ENCODE measurements around the gene HP1BP3.

DNA sequence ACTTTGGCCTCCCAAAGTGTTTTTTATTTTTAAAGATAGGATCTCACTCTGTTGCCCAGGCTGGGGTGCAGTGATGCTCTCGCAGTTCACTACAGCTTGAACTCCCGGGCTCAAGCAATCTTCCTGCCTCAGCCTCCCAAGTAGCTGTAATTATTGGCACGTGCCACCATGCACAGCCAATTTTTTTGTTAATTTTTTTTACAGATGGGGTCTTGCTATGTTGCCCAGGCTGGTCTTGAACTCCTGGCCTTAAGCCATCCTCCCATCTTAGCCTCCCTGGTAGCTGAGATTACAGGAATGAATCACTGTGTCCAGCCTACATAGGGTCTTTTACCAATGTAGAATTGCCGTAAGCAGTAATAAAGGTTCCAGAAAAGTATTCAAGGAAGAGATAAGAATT, 49.1 kb upstream of the HP1BP3 start:
- TF ChIP-seq POLR2A (IDR thresholded peaks at IDR 0.05; ENCODE audit: low read depth, low read length) (no peak), CTCF (conservative IDR thresholded peaks at IDR 0.05; ENCODE audit: low read depth, low read length) (no peak), CEBPB (IDR thresholded peaks at IDR 0.05; ENCODE audit: low read depth, low read length) (no peak), SMC3 (IDR thresholded peaks at IDR 0.05; ENCODE audit: low read depth, low read length) (no peak), USF2 (IDR thresholded peaks at IDR 0.05; ENCODE audit: low read depth, low read length) (no peak), RCOR1 (IDR thresholded peaks at IDR 0.05; ENCODE audit: insufficient replicate concordance, low read length) (no peak), RAD21 (IDR thresholded peaks at IDR 0.05; ENCODE audit: low read length) (no peak), RFX5 (IDR thresholded peaks at IDR 0.05; ENCODE audit: low read depth, low read length) (no peak), NFE2L2 (IDR thresholded peaks at IDR 0.05; ENCODE audit: low read depth, low read length) (no peak), CHD1 (IDR thresholded peaks at IDR 0.05; ENCODE audit: low read depth, low read length) (no peak), MAFK (IDR thresholded peaks at IDR 0.05; ENCODE audit: low read depth, low read length) (no peak), FOS (IDR thresholded peaks at IDR 0.05; ENCODE audit: low read depth, low read length) (no peak)
